ENCODE measurements around the gene SCAMP1. TPM values are rescaled to one million over a fixed set of nuclear protein-coding genes. Genes with fewer than 3 reads are reported as not detected.

SCAMP1 gene
- total RNA-seq, 4 donors from 2014 or later = 14.9 to 94.1 (median 58.6) TPM

- no peaks in the 10 kb centered on the region for H3K9me3 ChIP-seq
- no peak for DNase-seq
- peak overlapping the region in 1 of 2 donors; percentile 79 for H3K27ac ChIP-seq
- peaks cover 14 to 18% of the 10 kb centered on the region in 2 donors for H3K4me1 ChIP-seq
- H3K36me3 ChIP-seq = no peaks in the 10 kb centered on the region
- intact Hi-C loops (cut with DNase I; ENCODE audit: low total_unique reads) = no loop called here
- H3K27me3 ChIP-seq = no peaks in the 10 kb centered on the region
- no peak overlapping the region for H3K4me3 ChIP-seq
- TF ChIP-seq POLR2A (IDR thresholded peaks at IDR 0.05) (no peak), CTCF (IDR thresholded peaks at IDR 0.05) (no peak)
Measured at GRCh38 chr5:78506261-78507024, 146.0 kb downstream of the SCAMP1 start.

- no peaks in the 10 kb centered on the region for H3K36me3 ChIP-seq
- DNase-seq = no peak
- no peak overlapping the region for H3K4me3 ChIP-seq
- no peaks in the 10 kb centered on the region for H3K27me3 ChIP-seq
- no peak overlapping the region for H3K27ac ChIP-seq
- intact Hi-C loops (cut with DNase I; ENCODE audit: low total_unique reads) = no loop called here
- H3K4me1 ChIP-seq = peaks cover 14 to 18% of the 10 kb centered on the region in 2 donors
- no peaks in the 10 kb centered on the region for H3K9me3 ChIP-seq
- TF ChIP-seq POLR2A (IDR thresholded peaks at IDR 0.05) = no peak
- no peak for TF ChIP-seq CTCF (IDR thresholded peaks at IDR 0.05)
Measured at GRCh38 chr5:78507531-78507930, 147.1 kb downstream of the SCAMP1 start.

GRCh38 chr5:78508186-78508765 is 147.9 kb downstream of the SCAMP1 start:
- H3K4me3 ChIP-seq = no peak overlapping the region
- no peak overlapping the region for H3K27ac ChIP-seq
- no peaks in the 10 kb centered on the region for H3K36me3 ChIP-seq
- DNase-seq = no peak
- TF ChIP-seq CTCF (IDR thresholded peaks at IDR 0.05) = no peak
- no peak for TF ChIP-seq POLR2A (IDR thresholded peaks at IDR 0.05)
- no peaks in the 10 kb centered on the region for H3K27me3 ChIP-seq
- no peaks in the 10 kb centered on the region for H3K9me3 ChIP-seq
- intact Hi-C loops (cut with DNase I; ENCODE audit: low total_unique reads) = no loop called here
- peaks cover 14 to 18% of the 10 kb centered on the region in 2 donors for H3K4me1 ChIP-seq

- intact Hi-C loops (cut with DNase I; ENCODE audit: low total_unique reads) = no loop called here
- no peaks in the 10 kb centered on the region for H3K27me3 ChIP-seq
- H3K9me3 ChIP-seq = no peaks in the 10 kb centered on the region
- peaks cover 10 to 17% of the 10 kb centered on the region in 2 donors for H3K4me1 ChIP-seq
- H3K27ac ChIP-seq = no peak overlapping the region
- DNase-seq = no peak
- H3K4me3 ChIP-seq = no peak overlapping the region
- no peaks in the 10 kb centered on the region for H3K36me3 ChIP-seq
- TF ChIP-seq POLR2A (IDR thresholded peaks at IDR 0.05) = no peak
- no peak for TF ChIP-seq CTCF (IDR thresholded peaks at IDR 0.05)
Measured at GRCh38 chr5:78509145-78509865, 148.9 kb downstream of the SCAMP1 start.

Data from uterus (tissue), 4 donors.